Measurements from ENCODE around the gene TRIM41.

TRIM41 gene

GRCh38 chr5:181241393-181241975, 18.4 kb downstream of the TRIM41 start:
- DNase-seq (ENCODE audit: low read depth): peak; percentile 91
- peak; percentile 24 for TF ChIP-seq CTCF (conservative IDR thresholded peaks at IDR 0.05; ENCODE audit: low read depth, low read length)
- peak overlapping the region; percentile 98 for H3K4me3 ChIP-seq (ENCODE audit: low read depth, low read length)

- TF ChIP-seq CTCF (conservative IDR thresholded peaks at IDR 0.05; ENCODE audit: low read depth, low read length): no peak
- no peak for DNase-seq (ENCODE audit: low read depth)
- H3K4me3 ChIP-seq (ENCODE audit: low read depth, low read length): peak overlapping the region; percentile 98
Measured at GRCh38 chr5:181242031-181242451, 19.0 kb downstream of the TRIM41 start.

- DNase-seq (ENCODE audit: low read depth): peak; percentile 36
- TF ChIP-seq CTCF (conservative IDR thresholded peaks at IDR 0.05; ENCODE audit: low read depth, low read length): no peak
- peak overlapping the region; percentile 98 for H3K4me3 ChIP-seq (ENCODE audit: low read depth, low read length)
Measured at GRCh38 chr5:181243018-181243563, 20.0 kb downstream of the TRIM41 start.

GRCh38 chr5:181243564-181244343, 20.7 kb downstream of the TRIM41 start, which contains the start of gene RACK1:
TSS of gene RACK1 (minus strand) at chr5:181243906. CDS start at chr5:181243800, 106 bp downstream.
- TF ChIP-seq CTCF (conservative IDR thresholded peaks at IDR 0.05; ENCODE audit: low read depth, low read length): no peak
- H3K4me3 ChIP-seq (ENCODE audit: low read depth, low read length): peak within 1 kb of the TSS; percentile 98
- peak; percentile 90 for DNase-seq (ENCODE audit: low read depth)

- H3K4me3 ChIP-seq (ENCODE audit: low read depth, low read length): peak overlapping the region; percentile 88
- TF ChIP-seq CTCF (conservative IDR thresholded peaks at IDR 0.05; ENCODE audit: low read depth, low read length): no peak
- DNase-seq (ENCODE audit: low read depth): no peak
Measured at GRCh38 chr5:181245427-181246275, 22.6 kb downstream of the TRIM41 start.

- H3K4me3 ChIP-seq (ENCODE audit: low read depth, low read length): peak overlapping the region; percentile 88
- TF ChIP-seq CTCF (conservative IDR thresholded peaks at IDR 0.05; ENCODE audit: low read depth, low read length): no peak
Measured at GRCh38 chr5:181246276-181247049, 23.4 kb downstream of the TRIM41 start.

More at GRCh38 chr5:181246276-181247049, 23.4 kb downstream of the TRIM41 start:
- peak; percentile 84 for DNase-seq (ENCODE audit: low read depth)

Data from choroid plexus epithelial cell (primary cell).